Fibroblast of skin of right biceps (primary cell): Measurements from ENCODE around the gene G6PC2.
A peak's percentile ranks its signal among the peaks of the same experiment; 100 is the strongest.
"Not testable (repeated sequence)": the region's sequence is repeated elsewhere in the genome, so short reads cannot be mapped to it uniquely, and the experiment has no call there.

Source experiments
- DNase-seq: peaks from one replicate; pipeline ENCODE4 v3.0.0-alpha.2; 2013

G6PC2 gene

GRCh38 chr2:168901003-168901402 is at the start of gene G6PC2:
Gene G6PC2 (plus strand): TSS chr2:168901291. CDS start chr2:168901332, 41 bp downstream.
- DNase-seq: no peak

- peak; percentile 84 for DNase-seq
These were observed 49.3 kb upstream of the G6PC2 start for GRCh38 chr2:168851674-168852320.

GRCh38 chr2:168852481-168852880 is 48.6 kb upstream of the G6PC2 start:
- no peak for DNase-seq

GRCh38 chr2:168853471-168853870 is 47.6 kb upstream of the G6PC2 start:
- no peak for DNase-seq

- DNase-seq: no peak
These were observed 46.4 kb upstream of the G6PC2 start for GRCh38 chr2:168854651-168855050.

GRCh38 chr2:168855601-168856000 is 45.5 kb upstream of the G6PC2 start:
- no peak for DNase-seq

GRCh38 chr2:168858146-168858545 is 42.9 kb upstream of the G6PC2 start:
- DNase-seq: no peak

GRCh38 chr2:168867164-168867563 is 33.9 kb upstream of the G6PC2 start:
- not testable (repeated sequence) for DNase-seq

- DNase-seq: not testable (repeated sequence)
These were observed 30.7 kb upstream of the G6PC2 start for GRCh38 chr2:168870369-168870768.

- DNase-seq: not testable (repeated sequence)
These were observed 30.3 kb upstream of the G6PC2 start for GRCh38 chr2:168870824-168871223.

- DNase-seq: no peak
These were observed 26.6 kb upstream of the G6PC2 start for GRCh38 chr2:168874368-168875054.

- not testable (repeated sequence) for DNase-seq
These were observed 18.9 kb upstream of the G6PC2 start for GRCh38 chr2:168882163-168882562.

- DNase-seq: peak; percentile 43
These were observed 16.1 kb upstream of the G6PC2 start for GRCh38 chr2:168884975-168885374.

GRCh38 chr2:168889635-168890005 is 11.5 kb upstream of the G6PC2 start:
- no peak for DNase-seq

- peak; percentile 92 for DNase-seq
These were observed 10.9 kb upstream of the G6PC2 start, which contains the start of gene SPC25 for GRCh38 chr2:168890006-168890782. Gene SPC25 (minus strand): TSS chr2:168890430. CDS start chr2:168889519, 911 bp downstream.

- no peak for DNase-seq
These were observed 8.8 kb upstream of the G6PC2 start for GRCh38 chr2:168892327-168892726.

- no peak for DNase-seq
These were observed 7.0 kb upstream of the G6PC2 start for GRCh38 chr2:168894101-168894500.

- no peak for DNase-seq
These were observed 6.4 kb upstream of the G6PC2 start for GRCh38 chr2:168894720-168895119.

GRCh38 chr2:168895771-168896170 is 5.3 kb upstream of the G6PC2 start:
- DNase-seq: peak; percentile 42

- DNase-seq: no peak
These were observed 4.3 kb upstream of the G6PC2 start for GRCh38 chr2:168896783-168897182.

GRCh38 chr2:168897449-168897848 is 3.6 kb upstream of the G6PC2 start:
- no peak for DNase-seq

GRCh38 chr2:168903888-168904287 is 2.8 kb downstream of the G6PC2 start:
- no peak for DNase-seq

- DNase-seq: no peak
These were observed 3.3 kb downstream of the G6PC2 start for GRCh38 chr2:168904358-168904757.
